ENCODE results near the gene SAP25.

DNA sequence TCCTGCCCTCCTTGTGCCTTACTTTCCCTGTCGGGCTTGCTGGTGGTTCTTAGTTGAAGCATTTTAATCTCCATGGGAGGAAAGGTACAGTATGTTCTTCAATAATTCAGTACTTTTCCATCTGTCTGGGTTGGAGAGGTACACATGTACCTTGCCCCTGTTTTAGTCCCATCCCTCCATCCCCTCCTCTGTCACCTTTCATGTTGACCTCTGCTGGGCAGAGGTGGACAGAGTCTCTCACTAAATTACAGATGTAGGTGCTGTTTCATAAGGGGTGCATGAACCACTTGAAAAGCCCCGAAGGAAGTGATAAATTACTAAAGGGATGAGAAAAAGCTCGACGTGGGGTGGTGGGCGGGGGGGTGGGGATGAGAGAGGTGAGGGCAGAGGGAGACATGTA lies 29.3 kb downstream of the SAP25 start:
- TF ChIP-seq CTCF (IDR thresholded peaks at IDR 0.05) (no peak), POLR2A (IDR thresholded peaks at IDR 0.05) (no peak)

All from body of pancreas (tissue), 4 donors.